ENCODE data around the gene FRY.

- no peak for TF ChIP-seq CTCF (conservative IDR thresholded peaks at IDR 0.05; ENCODE audit: low read length)
- no peak for TF ChIP-seq EZH2phosphoT487 (IDR thresholded peaks at IDR 0.05; ENCODE audit: borderline replicate concordance)
These were observed 55.3 kb downstream of the FRY start for GRCh38 chr13:32086791-32087441.
